ENCODE data around the gene EYA4.

Gene EYA4

GRCh38 chr6:133431031-133431430 is 189.9 kb downstream of the EYA4 start:
- Histone ChIP-seq H4K20me1 (ENCODE audit: insufficient read depth, low read length) (no peaks in the 10 kb centered on the region), H3K9me3 (replicated peaks; ENCODE audit: insufficient read depth, low read length) (no peaks in the 10 kb centered on the region), H3F3A (ENCODE audit: insufficient read depth, low read length) (no peaks in the 10 kb centered on the region), H3K4me3 (ENCODE audit: low read length) (no peak overlapping the region), H3K27ac (ENCODE audit: low read length) (no peak overlapping the region), H2AFZ (ENCODE audit: low read length) (no peak overlapping the region), H3K79me2 (ENCODE audit: low read length) (no peaks in the 10 kb centered on the region), H3K4me2 (ENCODE audit: low read depth, low read length) (no peak overlapping the region), H3K4me1 (ENCODE audit: low read length) (no peaks in the 10 kb centered on the region), H3K27me3 (replicated peaks; ENCODE audit: insufficient read depth, low read length) (no peaks in the 10 kb centered on the region), H3K36me3 (replicated peaks; ENCODE audit: insufficient read depth, low read length) (no peaks in the 10 kb centered on the region), H3K9me2 (replicated peaks; ENCODE audit: insufficient read depth, low read length) (no peaks in the 10 kb centered on the region), H3K9ac (ENCODE audit: low read length) (no peak overlapping the region)
- TF ChIP-seq CTCF (IDR thresholded peaks at IDR 0.05; ENCODE audit: low read length) (no peak), EZH2 (optimal IDR thresholded peaks at IDR 0.05; ENCODE audit: low read depth, low read length) (no peak)
- no peak for DNase-seq

- no peak for DNase-seq
- Histone ChIP-seq H3K27ac (ENCODE audit: low read length) (no peak overlapping the region), H3K4me1 (ENCODE audit: low read length) (no peaks in the 10 kb centered on the region)
Measured at GRCh38 chr6:133432021-133432989, 191.1 kb downstream of the EYA4 start.

GRCh38 chr6:133435065-133435728 is 194.0 kb downstream of the EYA4 start:
- Histone ChIP-seq H2AFZ (ENCODE audit: low read length) (no peak overlapping the region), H3K9me3 (replicated peaks; ENCODE audit: insufficient read depth, low read length) (no peaks in the 10 kb centered on the region), H3K27me3 (replicated peaks; ENCODE audit: insufficient read depth, low read length) (no peaks in the 10 kb centered on the region), H3K36me3 (replicated peaks; ENCODE audit: insufficient read depth, low read length) (no peaks in the 10 kb centered on the region), H3K4me3 (ENCODE audit: low read length) (no peak overlapping the region), H4K20me1 (ENCODE audit: insufficient read depth, low read length) (no peaks in the 10 kb centered on the region), H3K4me1 (ENCODE audit: low read length) (no peaks in the 10 kb centered on the region), H3K9me2 (replicated peaks; ENCODE audit: insufficient read depth, low read length) (no peaks in the 10 kb centered on the region), H3K79me2 (ENCODE audit: low read length) (no peaks in the 10 kb centered on the region), H3K9ac (ENCODE audit: low read length) (no peak overlapping the region), H3F3A (ENCODE audit: insufficient read depth, low read length) (no peaks in the 10 kb centered on the region), H3K4me2 (ENCODE audit: low read depth, low read length) (no peak overlapping the region), H3K27ac (ENCODE audit: low read length) (no peak overlapping the region)
- no peak for DNase-seq
- no peak for TF ChIP-seq EZH2 (optimal IDR thresholded peaks at IDR 0.05; ENCODE audit: low read depth, low read length)
- TF ChIP-seq CTCF (IDR thresholded peaks at IDR 0.05; ENCODE audit: low read length), result no peak
- TF ChIP-seq EZH2phosphoT487 (IDR thresholded peaks at IDR 0.05; ENCODE audit: low read length), result no peak

More at GRCh38 chr6:133432021-133432989, 191.1 kb downstream of the EYA4 start:
- no peaks in the 10 kb centered on the region for H3K9me2 ChIP-seq (replicated peaks; ENCODE audit: insufficient read depth, low read length)
- no peaks in the 10 kb centered on the region for H3F3A ChIP-seq (ENCODE audit: insufficient read depth, low read length)
- no peak overlapping the region for H2AFZ ChIP-seq (ENCODE audit: low read length)
- no peaks in the 10 kb centered on the region for H3K9me3 ChIP-seq (replicated peaks; ENCODE audit: insufficient read depth, low read length)
- H3K4me3 ChIP-seq (ENCODE audit: low read length), result no peak overlapping the region
- H3K36me3 ChIP-seq (replicated peaks; ENCODE audit: insufficient read depth, low read length), result no peaks in the 10 kb centered on the region
- H3K4me2 ChIP-seq (ENCODE audit: low read depth, low read length), result no peak overlapping the region
- H4K20me1 ChIP-seq (ENCODE audit: insufficient read depth, low read length), result no peaks in the 10 kb centered on the region
- no peaks in the 10 kb centered on the region for H3K27me3 ChIP-seq (replicated peaks; ENCODE audit: insufficient read depth, low read length)
- no peaks in the 10 kb centered on the region for H3K79me2 ChIP-seq (ENCODE audit: low read length)
- TF ChIP-seq EZH2phosphoT487 (IDR thresholded peaks at IDR 0.05; ENCODE audit: low read length) (no peak), CTCF (IDR thresholded peaks at IDR 0.05; ENCODE audit: low read length) (no peak), EZH2 (optimal IDR thresholded peaks at IDR 0.05; ENCODE audit: low read depth, low read length) (no peak)
- no peak overlapping the region for H3K9ac ChIP-seq (ENCODE audit: low read length)

Measured in MM.1S (cell line).